Colonic mucosa (tissue), 4 donors: ENCODE data around the gene ABCA12. TPM values are rescaled to one million over a fixed set of nuclear protein-coding genes. Genes with fewer than 3 reads are reported as not detected.

ENCODE experiments used
- DNase-seq: peaks from one replicate; pipeline ENCODE4 v3.0.0-alpha.2; 2020
- H3K27ac ChIP-seq: fragments of 200-600 bp; one replicate; pipeline ENCODE4 v1.8.0; 2021
- H3K27me3 ChIP-seq: fragments of 200-600 bp; one replicate; pipeline ENCODE4 v1.8.0; 2021
- H3K36me3 ChIP-seq: fragments of 200-600 bp; one replicate; pipeline ENCODE4 v1.8.0; 2021
- H3K4me1 ChIP-seq: fragments of 200-600 bp; one replicate; pipeline ENCODE4 v1.8.0; 2021; ENCODE audit warnings: mild to moderate bottlenecking
- H3K4me3 ChIP-seq: fragments of 200-600 bp; one replicate; pipeline ENCODE4 v1.8.0; 2021
- H3K9ac ChIP-seq, 2 donors: one replicate each; pipeline ENCODE4 v1.7.0; 2013; ENCODE audit warnings: control low read depth in 2 of 2, low read depth in 2 of 2, low read length in 2 of 2
- H3K9me3 ChIP-seq: fragments of 200-600 bp; one replicate; pipeline ENCODE4 v1.8.0; 2021
- CTCF ChIP-seq: fragments of 200-600 bp; IDR thresholded peaks from one replicate; pipeline ENCODE4 v1.8.0; 2022; ENCODE audit warnings: antibody characterized with exemption, mild to moderate bottlenecking
- intact Hi-C: fragments of 100-400 bp; cut with DNase I; formaldehyde crosslinking; loops from one replicate; pipeline ENCODE4 v1.14.1; 2022
- total RNA-seq, 2 donors: library from RNA; stranded (reverse); fragmentation: NEBNext Ultra II Directional in 1 of 2; extraction: Animal tissue kit (Norgen Biotek cat#: 25700) in 1 of 2; gene quantifications; one replicate each; pipeline ENCODE4 v1.2.1, GENCODE V29; 2021
- donor health status: healthy.
- donor health status: DM: no; HTN: no; CAD: no.
- donor health status: DM: no; HTN: no; CAD: no.

ABCA12 gene
- total RNA-seq, 2 donors from 2014 or later: 0.03 to 0.22 TPM

- intact Hi-C loops: no loop called here
- no peak overlapping the region for H3K9ac ChIP-seq
- no peaks in the 10 kb centered on the region for H3K36me3 ChIP-seq
- no peak for DNase-seq
- no peak overlapping the region for H3K27ac ChIP-seq
- no peaks in the 10 kb centered on the region for H3K4me1 ChIP-seq
- H3K27me3 ChIP-seq: no peaks in the 10 kb centered on the region
- H3K4me3 ChIP-seq: no peak overlapping the region
- H3K9me3 ChIP-seq: no peaks in the 10 kb centered on the region
- no peak for TF ChIP-seq CTCF
These were observed 234.2 kb downstream of the ABCA12 start for GRCh38 chr2:214904176-214904575.

GRCh38 chr2:214902286-214902685 is 236.1 kb downstream of the ABCA12 start:
- no peaks in the 10 kb centered on the region for H3K27me3 ChIP-seq
- H3K4me3 ChIP-seq: no peak overlapping the region
- no peaks in the 10 kb centered on the region for H3K4me1 ChIP-seq
- intact Hi-C loops: no loop called here
- H3K27ac ChIP-seq: no peak overlapping the region
- no peak for DNase-seq
- no peak overlapping the region for H3K9ac ChIP-seq
- no peak for TF ChIP-seq CTCF
- no peaks in the 10 kb centered on the region for H3K9me3 ChIP-seq
- no peaks in the 10 kb centered on the region for H3K36me3 ChIP-seq

- Histone ChIP-seq H3K36me3 (no peaks in the 10 kb centered on the region), H3K27me3 (no peaks in the 10 kb centered on the region), H3K9ac (no peak overlapping the region), H3K27ac (no peak overlapping the region), H3K4me3 (no peak overlapping the region), H3K4me1 (no peaks in the 10 kb centered on the region), H3K9me3 (no peaks in the 10 kb centered on the region)
- intact Hi-C loops: no loop called here
- no peak for TF ChIP-seq CTCF
- DNase-seq: no peak
These were observed 238.7 kb downstream of the ABCA12 start for GRCh38 chr2:214899751-214900150.

GRCh38 chr2:214896274-214896673 is 242.2 kb downstream of the ABCA12 start:
- H3K4me3 ChIP-seq: no peak overlapping the region
- no peak for TF ChIP-seq CTCF
- no peak overlapping the region for H3K9ac ChIP-seq
- no peak for DNase-seq
- intact Hi-C loops: no loop called here
- H3K4me1 ChIP-seq: no peaks in the 10 kb centered on the region
- no peaks in the 10 kb centered on the region for H3K36me3 ChIP-seq
- no peak overlapping the region for H3K27ac ChIP-seq
- no peaks in the 10 kb centered on the region for H3K9me3 ChIP-seq
- H3K27me3 ChIP-seq: no peaks in the 10 kb centered on the region

GRCh38 chr2:214895469-214895868 is 243.0 kb downstream of the ABCA12 start:
- Histone ChIP-seq H3K4me1 (no peaks in the 10 kb centered on the region), H3K27me3 (no peaks in the 10 kb centered on the region), H3K36me3 (no peaks in the 10 kb centered on the region), H3K9ac (no peak overlapping the region), H3K4me3 (no peak overlapping the region), H3K27ac (no peak overlapping the region), H3K9me3 (no peaks in the 10 kb centered on the region)
- DNase-seq: no peak
- TF ChIP-seq CTCF: no peak
- intact Hi-C loops: no loop called here

- no peak overlapping the region for H3K9ac ChIP-seq
- H3K4me3 ChIP-seq: no peak overlapping the region
- no peaks in the 10 kb centered on the region for H3K4me1 ChIP-seq
- DNase-seq: no peak
- intact Hi-C loops: no loop called here
- no peak overlapping the region for H3K27ac ChIP-seq
- no peaks in the 10 kb centered on the region for H3K36me3 ChIP-seq
- TF ChIP-seq CTCF: no peak
- H3K9me3 ChIP-seq: no peaks in the 10 kb centered on the region
- no peaks in the 10 kb centered on the region for H3K27me3 ChIP-seq
These were observed 249.1 kb downstream of the ABCA12 start for GRCh38 chr2:214889301-214889700.
